Middle frontal gyrus (tissue), 1 donor: ENCODE data around the gene MFSD8.
"Not testable (repeated sequence)": the region's sequence is repeated elsewhere in the genome, so short reads cannot be mapped to it uniquely, and the experiment has no call there.

ENCODE experiments used
- DNase-seq: peaks from one replicate; pipeline ENCODE4 v3.0.0-alpha.2; 2015; ENCODE audit warnings: low spot score; ENCODE audit errors: extremely low spot score

MFSD8 gene, protein sequence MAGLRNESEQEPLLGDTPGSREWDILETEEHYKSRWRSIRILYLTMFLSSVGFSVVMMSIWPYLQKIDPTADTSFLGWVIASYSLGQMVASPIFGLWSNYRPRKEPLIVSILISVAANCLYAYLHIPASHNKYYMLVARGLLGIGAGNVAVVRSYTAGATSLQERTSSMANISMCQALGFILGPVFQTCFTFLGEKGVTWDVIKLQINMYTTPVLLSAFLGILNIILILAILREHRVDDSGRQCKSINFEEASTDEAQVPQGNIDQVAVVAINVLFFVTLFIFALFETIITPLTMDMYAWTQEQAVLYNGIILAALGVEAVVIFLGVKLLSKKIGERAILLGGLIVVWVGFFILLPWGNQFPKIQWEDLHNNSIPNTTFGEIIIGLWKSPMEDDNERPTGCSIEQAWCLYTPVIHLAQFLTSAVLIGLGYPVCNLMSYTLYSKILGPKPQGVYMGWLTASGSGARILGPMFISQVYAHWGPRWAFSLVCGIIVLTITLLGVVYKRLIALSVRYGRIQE

GRCh38 chr4:127965062-127965802 is at the start of gene MFSD8, which contains the start of gene ABHD18:
Gene MFSD8 (minus strand): TSS chr4:127965173. CDS start chr4:127965133, 40 bp downstream.
Gene ABHD18 (plus strand): TSS chr4:127965406. CDS start chr4:127982956, 17,550 bp downstream.
- peak; percentile 92 for DNase-seq

DNA sequence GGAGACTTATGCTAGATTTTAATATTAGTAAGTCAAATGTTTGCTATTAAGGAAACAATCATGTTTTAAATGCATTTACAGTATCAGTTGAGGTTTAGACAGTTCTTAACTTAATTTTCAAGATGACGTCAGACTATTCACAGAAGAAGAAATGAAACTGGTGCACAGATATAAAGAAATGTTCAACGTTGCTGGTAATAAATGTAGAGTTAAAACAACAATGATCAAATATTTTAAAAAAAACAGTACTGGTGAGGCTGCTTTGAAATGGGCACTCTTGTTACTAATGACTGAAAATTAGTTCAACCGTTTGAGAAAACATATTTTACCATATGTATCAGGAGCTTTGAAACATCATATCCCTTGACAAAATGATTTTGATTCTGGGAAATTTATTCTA is 44.5 kb upstream of the MFSD8 start:
- no peak for DNase-seq

- no peak for DNase-seq
These were observed 41.6 kb upstream of the MFSD8 start for GRCh38 chr4:128006592-128006991.

DNA sequence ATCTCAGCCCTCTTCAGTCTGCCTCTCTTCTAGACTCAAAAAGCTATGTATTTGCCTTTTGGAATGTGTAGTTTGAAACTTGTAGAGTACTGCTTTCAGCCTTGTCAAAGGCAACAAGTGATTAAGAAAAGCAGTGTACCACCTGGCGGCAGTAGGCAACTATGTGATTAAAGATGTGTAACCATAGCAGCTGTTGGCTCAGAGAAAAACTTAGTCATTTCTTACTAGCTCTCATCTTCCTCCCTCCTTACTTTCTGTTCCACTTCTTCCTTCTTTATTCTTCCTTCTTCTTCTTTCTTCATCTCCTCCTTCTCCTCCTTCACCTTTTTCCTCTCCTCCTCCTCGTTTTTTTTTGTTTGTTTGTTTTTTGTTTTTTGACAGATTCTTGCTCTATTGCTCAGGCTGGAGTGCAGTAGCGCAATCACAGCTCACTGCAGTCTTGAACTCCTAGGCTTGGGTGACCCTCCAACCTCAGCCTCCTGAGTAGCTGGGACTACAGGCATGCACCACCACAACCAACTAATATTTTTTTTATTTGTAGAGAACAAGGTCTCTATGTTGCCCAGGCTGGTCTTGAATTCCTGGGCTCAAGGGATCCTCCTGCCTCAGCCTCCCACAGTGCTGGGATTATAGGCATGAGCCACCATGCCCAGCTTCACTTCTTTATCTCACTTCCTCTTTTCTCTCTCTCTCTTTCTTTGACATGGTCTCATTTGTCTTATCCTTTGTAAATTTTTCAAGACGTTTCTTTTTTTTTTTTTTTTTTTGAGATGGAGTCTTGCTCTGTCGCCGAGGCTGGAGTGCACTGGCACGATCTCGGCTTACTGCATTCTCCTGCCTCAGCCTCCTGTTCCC is 32.8 kb upstream of the MFSD8 start:
- DNase-seq: no peak

- DNase-seq: not testable (repeated sequence)
These were observed 31.5 kb upstream of the MFSD8 start for GRCh38 chr4:127996521-127996920.

- no peak for DNase-seq
These were observed 30.8 kb upstream of the MFSD8 start for GRCh38 chr4:127995776-127996175.

- DNase-seq: no peak
These were observed 28.2 kb upstream of the MFSD8 start for GRCh38 chr4:127993151-127993550.

DNA sequence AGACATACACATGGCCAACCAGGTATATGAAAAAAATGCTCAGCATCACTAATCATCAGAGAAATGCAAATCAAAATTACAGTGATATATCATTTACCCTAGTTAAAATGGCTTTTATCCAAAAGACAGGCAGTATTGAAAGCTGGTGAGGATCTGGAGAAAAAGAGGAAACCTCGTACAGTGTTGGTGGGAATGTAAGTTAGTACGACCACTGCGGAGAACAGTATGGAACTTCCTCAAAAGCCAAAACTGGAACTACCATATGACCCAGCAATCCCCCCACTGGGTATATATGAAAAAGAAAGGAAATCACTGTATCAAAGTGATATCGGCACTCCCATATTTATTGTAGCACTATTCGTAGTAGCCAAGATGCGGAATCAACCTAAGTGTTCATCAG is 23.7 kb upstream of the MFSD8 start:
- DNase-seq: no peak

- DNase-seq: no peak
These were observed 21.0 kb upstream of the MFSD8 start for GRCh38 chr4:127985989-127986388.

DNA sequence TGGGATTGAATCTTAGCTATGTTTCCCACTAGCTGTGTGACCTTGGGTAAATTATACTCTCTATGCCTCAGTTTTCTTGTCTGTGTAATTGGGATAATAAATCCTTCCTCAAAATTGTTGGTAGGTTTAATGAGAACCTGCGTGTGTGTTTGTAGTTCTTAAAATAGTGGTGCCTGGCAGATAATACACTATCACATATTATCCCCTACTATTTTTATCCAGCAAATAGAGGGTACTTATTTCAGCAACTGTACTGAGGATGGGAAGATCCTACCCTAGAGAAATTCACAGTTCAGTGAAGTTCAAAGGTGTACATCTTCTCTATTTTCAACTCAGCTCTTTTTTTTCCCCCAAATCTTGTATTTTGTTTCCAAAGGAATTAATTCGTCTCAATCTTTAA is 17.5 kb upstream of the MFSD8 start:
- DNase-seq: no peak

- no peak for DNase-seq
These were observed 14.0 kb upstream of the MFSD8 start for GRCh38 chr4:127978930-127979329.

- DNase-seq: no peak
These were observed 10.3 kb upstream of the MFSD8 start for GRCh38 chr4:127975121-127975770.

DNA sequence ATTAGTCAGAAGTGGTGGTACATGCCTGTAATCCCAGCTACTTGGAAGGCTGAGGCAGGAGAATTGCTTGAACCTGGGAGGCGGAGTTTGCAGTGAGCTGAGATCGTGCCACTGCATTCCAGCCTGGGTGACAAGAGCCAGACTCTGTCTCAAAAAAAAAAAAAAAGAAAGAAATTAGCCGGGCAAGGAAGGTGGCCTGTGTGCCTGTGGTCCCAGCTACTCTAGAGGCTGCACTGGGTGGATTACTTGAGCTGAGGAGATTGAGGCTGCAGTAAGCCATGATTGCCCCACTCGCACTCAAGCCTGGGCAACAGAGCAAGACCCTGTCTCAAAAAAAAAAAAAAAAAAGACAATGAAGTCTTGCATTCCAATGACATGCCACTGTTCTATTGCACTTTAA is 6.0 kb upstream of the MFSD8 start:
- DNase-seq: not testable (repeated sequence)

DNA sequence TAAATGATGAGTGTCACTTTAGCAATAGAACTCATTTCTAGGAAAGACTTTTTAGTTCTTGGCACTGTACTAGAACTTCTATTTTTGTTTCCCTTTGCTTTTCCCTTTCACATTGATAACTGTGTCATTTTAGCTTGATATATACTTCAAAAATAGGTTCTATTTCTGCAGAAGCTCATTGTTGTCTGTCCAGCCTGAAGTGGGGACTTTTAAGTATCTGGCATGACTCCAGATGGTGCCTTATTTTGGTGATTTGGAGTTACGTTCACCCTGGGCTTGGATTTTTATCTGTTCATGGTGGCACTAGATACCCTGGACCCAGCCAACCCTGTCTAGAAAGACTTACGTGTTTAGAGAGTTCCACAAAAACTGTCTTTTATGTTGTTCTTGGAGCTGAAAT is 3.6 kb upstream of the MFSD8 start:
- no peak for DNase-seq

DNA sequence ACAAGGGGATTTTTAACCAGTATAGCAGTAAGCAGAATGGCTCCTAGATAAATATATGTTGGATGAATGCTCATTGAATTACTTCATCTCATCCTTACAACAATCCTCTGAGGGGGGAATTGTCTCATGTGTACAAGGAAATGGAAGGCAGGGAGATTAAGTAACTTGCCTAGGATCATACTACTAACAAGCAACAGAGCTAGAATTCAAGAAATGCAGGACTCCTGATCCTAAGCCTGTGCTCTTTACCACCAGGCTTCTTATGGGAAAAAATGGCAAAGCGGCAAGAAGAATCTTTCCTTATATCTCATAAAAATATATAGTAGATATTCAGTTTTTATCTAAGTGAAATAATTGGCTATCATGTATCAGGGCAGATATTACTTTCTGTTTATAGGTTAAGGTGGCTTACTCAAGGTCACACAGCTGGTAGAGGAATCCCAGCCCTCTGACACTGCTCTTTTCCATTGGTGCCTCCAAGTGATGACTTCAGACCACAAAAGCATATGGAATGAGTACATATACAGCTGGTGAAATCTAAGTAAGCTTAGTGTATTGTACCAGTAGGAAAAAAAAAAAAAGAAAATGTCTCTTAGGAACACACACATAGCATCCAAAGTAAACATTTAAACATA is 2.3 kb upstream of the MFSD8 start:
- no peak for DNase-seq

DNA sequence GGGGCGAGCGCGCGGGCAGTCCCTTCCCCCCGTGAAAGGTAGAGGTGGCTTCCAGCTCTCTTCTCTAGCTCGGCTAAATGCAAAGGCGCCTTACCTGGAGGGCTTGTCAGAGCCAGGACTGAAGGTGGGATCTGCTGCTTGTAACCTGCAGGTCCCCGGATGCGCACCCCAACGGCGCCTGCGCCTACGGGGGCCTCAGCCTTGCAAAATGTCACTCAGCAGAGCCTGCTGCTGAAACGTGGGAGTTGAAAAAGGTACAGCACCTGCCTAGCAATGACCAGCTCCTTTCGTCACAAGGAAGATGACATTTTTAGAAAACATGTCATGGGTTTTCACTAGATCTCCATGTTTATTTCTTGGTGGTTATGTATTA is 816 bp upstream of the MFSD8 start:
- no peak for DNase-seq

DNA sequence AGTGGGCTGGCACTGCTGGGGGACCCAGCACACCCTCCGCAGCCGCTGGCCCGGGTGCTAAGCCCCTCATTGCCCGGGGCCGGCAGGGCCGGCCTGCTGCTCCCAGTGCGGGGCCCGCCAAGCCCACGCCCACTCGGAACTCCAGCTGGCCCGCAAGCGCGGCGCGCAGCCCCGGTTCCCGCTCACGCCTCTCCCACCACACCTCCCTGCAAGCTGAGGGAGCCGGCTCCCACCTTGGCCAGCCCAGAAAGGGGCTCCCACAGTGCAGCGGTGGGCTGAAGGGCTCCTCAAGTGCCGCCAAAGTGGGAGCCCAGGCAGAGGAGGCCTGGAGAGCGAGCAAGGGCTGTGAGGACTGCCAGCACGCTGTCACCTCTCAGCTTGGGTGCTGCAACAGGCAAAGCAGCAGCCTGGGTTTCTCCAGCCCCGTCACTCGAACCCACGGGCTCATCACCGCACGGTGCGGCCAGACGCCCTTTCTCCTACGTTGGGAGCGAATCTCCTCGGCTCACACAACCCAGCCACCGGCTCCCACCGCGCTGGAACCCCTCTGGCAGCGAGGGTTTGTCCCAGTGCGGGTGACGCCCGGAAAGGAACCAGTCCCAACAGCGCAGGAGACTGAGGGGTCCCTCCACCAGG is 429 bp downstream of the MFSD8 start:
- not testable (repeated sequence) for DNase-seq

DNA sequence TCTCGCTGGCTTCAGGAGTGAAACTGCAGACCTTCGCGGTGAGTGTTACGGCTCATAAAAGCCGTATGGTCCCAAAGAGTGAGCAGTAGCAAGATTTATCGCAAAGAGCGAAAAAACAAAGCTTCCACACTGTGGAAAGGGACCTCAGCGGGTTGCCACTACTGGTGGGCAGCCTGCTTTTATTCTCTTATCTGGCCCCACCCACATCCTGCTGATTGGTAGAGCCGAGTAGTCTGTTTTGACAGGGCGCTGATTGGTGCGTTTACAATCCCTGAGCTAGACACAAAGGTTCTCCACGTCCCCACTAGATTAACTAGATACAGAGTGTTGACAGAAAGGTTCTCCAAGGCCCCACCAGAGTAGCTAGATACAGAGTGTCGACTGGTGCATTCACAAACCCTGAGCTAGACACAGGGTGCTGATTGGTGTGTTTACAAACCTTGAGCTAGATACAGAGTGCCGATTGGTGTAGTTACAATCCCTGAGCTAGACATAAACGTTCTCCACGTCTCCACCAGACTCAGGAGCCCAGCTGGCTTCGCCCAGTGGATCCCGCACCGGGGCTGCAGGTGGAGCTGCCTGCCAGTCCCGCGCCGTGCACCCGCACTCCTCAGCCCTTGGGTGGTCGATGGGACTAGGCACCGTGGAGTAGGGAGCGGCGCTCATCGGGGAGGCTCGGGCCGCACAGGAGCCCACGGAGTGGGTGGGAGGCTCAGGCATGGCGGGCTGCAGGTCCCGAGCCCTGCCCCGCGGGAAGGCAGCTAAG is 1.2 kb downstream of the MFSD8 start:
- DNase-seq: not testable (repeated sequence)

GRCh38 chr4:127959794-127960193 is 5.2 kb downstream of the MFSD8 start:
- no peak for DNase-seq
